AG09319 (cell line): ENCODE results near the gene MRAP2.

ENCODE experiments used
- DNase-seq: peaks from one replicate; pipeline ENCODE4 v3.0.0-alpha.2; 2010; ENCODE audit warnings: low read depth; ENCODE audit errors: extremely low read depth
- TF ChIP-seq, protein P1 (sequence below): IDR thresholded peaks from 2 replicates; pipeline ENCODE4 v1.5.1; 2011; ENCODE audit warnings: low read depth, mild to moderate bottlenecking, inconsistent platforms, low read length, moderate library complexity

MRAP2 gene

DNA sequence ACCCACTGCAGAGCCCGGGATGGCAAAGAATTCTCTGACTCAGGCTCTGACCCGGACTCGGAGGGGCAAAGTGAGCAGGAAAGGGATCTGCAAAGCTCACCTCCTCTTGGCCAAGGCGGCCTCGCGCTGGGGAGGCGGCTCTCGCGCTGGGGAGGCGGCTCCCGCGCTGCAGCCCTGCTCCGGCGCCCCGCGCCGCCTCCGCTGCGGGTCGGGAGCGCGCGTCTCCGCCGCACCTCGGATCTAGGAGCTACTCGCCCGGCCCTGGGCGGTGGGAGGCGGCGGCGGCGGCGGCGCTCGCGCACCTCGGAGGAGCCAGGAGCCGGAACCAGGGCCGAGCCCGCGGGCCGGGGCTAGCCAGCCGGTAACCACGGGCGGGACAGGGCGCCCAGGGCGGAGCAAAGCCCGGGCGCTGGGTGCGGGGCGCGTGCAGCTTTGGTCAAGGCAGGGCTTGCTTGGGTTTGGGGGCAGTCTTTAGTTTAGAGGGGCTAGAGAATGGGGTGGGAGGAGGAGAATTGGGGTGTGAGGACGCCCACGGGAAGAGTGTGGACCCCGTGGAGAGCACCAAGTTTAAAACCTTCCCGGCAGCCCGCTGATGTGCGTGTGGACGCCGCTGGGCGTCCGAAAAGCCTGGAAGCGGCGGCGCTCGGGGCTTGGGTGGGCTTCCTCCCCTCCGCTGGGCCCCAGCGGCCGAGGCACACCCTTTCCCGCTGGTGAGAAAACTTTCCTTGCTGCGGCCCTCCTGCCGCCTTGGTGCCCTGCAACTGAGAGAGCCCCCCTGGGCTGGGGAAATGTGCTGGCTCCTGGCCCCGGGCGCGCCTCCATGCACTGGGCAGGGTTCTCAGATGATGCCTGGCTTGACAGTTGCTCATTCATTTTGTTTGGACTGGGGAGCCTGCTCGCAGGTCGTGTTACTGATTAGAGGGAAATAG is at the start of gene MRAP2:
TSS of gene MRAP2 (plus strand) at position 250 of the 929 bp plus-strand sequence. CDS start 21,547 bp downstream, outside the sequence.
- TF ChIP-seq, protein P1, sequence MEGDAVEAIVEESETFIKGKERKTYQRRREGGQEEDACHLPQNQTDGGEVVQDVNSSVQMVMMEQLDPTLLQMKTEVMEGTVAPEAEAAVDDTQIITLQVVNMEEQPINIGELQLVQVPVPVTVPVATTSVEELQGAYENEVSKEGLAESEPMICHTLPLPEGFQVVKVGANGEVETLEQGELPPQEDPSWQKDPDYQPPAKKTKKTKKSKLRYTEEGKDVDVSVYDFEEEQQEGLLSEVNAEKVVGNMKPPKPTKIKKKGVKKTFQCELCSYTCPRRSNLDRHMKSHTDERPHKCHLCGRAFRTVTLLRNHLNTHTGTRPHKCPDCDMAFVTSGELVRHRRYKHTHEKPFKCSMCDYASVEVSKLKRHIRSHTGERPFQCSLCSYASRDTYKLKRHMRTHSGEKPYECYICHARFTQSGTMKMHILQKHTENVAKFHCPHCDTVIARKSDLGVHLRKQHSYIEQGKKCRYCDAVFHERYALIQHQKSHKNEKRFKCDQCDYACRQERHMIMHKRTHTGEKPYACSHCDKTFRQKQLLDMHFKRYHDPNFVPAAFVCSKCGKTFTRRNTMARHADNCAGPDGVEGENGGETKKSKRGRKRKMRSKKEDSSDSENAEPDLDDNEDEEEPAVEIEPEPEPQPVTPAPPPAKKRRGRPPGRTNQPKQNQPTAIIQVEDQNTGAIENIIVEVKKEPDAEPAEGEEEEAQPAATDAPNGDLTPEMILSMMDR: no peak
- no peak for DNase-seq

GRCh38 chr6:83984411-83984810 is 49.2 kb upstream of the MRAP2 start:
- TF ChIP-seq, protein P1: no peak
- no peak for DNase-seq

DNA sequence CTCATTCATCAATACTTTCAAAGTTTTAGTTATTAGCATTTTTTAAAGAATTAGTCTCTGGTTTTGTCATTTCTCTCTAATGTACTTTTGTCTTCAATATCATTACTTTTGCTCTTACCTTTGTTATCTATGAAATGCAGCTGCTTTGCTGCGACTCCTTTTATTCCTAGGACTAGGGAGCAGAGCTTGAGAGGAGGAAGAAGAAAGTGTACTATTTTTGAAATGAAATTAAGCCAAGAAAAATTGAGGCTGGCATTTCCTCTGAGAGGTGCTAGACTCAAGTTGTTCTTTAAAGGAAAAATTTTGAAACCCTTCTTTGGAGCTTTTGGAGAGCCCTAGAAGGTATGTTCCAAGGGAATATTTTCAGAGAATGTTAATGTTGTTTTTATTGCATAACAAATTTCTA is 48.3 kb upstream of the MRAP2 start:
- TF ChIP-seq, protein P1: no peak

GRCh38 chr6:83985715-83986114 is 47.9 kb upstream of the MRAP2 start:
- TF ChIP-seq, protein P1: no peak

More for the DNA sequence above, 48.3 kb upstream of the MRAP2 start:
- DNase-seq: no peak

DNA sequence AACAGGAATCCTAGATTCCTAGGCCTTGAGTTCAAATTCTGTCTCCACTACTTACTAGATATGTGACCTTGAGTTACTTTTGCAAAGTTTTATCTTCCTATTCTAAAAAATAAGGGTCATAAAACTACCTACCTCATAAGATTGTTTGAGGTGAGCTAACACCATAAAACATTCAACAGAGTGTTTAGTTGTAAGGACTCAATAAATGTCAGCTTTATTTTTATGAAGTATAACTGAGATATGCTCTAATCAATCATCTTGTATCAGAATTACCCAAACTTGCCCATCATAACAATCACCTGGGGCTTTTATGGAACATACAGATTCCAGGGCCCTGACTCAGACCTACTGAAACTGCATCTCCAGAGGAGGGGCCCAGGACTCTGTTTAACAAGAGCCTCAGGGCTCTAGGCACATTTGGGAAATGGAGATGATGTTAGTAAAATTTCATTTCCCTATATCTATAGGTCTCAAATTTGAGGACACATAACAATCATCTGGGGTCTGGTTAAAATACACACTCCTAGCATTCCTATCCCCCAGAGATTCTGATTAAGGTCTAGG is 35.5 kb upstream of the MRAP2 start:
- TF ChIP-seq, protein P1: no peak

More at GRCh38 chr6:83985715-83986114, 47.9 kb upstream of the MRAP2 start:
- no peak for DNase-seq

GRCh38 chr6:84001119-84001518 is 32.5 kb upstream of the MRAP2 start:
- TF ChIP-seq, protein P1: no peak

More for the DNA sequence above, 35.5 kb upstream of the MRAP2 start:
- DNase-seq: no peak

GRCh38 chr6:84002226-84002625 is 31.3 kb upstream of the MRAP2 start:
- TF ChIP-seq, protein P1: no peak
- no peak for DNase-seq

More at GRCh38 chr6:84001119-84001518, 32.5 kb upstream of the MRAP2 start:
- no peak for DNase-seq
